Measurements from ENCODE around the gene FUT9. TPM values are rescaled to one million over a fixed set of nuclear protein-coding genes. Genes with fewer than 3 reads are reported as not detected.

FUT9 gene
- polyA plus RNA-seq, 1 donor (not counting 4 experiments of a cell fraction or from before 2014, with no cell fraction given): not detected

GRCh38 chr6:95973976-95974375, 41.8 kb upstream of the FUT9 start:
- H3K4me2 ChIP-seq (ENCODE audit: control insufficient read depth, extremely low read depth, insufficient read depth, low read depth, low read length): no peak overlapping the region
- no peaks in the 10 kb centered on the region for H4K20me1 ChIP-seq (ENCODE audit: control insufficient read depth, extremely low read depth, insufficient read depth, low read length)
- no peak overlapping the region for H3K9ac ChIP-seq (ENCODE audit: control insufficient read depth, extremely low read depth, insufficient read depth, low read length)
- DNase-seq (ENCODE audit: low read depth, low spot score) (no peak), FAIRE-seq (no peak)
- H3K36me3 ChIP-seq (ENCODE audit: control insufficient read depth in 2 of 2, extremely low read depth in 1 of 2, insufficient read depth in 2 of 2, low read length in 2 of 2): no peaks in the 10 kb centered on the region
- H3K79me2 ChIP-seq (ENCODE audit: control insufficient read depth, insufficient read depth, low read length): no peaks in the 10 kb centered on the region
- no peak overlapping the region for H3K4me3 ChIP-seq (ENCODE audit: control insufficient read depth in 2 of 3, extremely low read depth in 1 of 3, insufficient read depth in 2 of 3, low read depth in 1 of 3, low read length in 3 of 3)
- H3K27me3 ChIP-seq (ENCODE audit: control insufficient read depth, extremely low read depth, insufficient read depth, low read length): no peaks in the 10 kb centered on the region
- H3K4me1 ChIP-seq (ENCODE audit: control insufficient read depth, extremely low read depth, insufficient read depth, low read length): no peaks in the 10 kb centered on the region
- no peak overlapping the region for H3K27ac ChIP-seq (ENCODE audit: control insufficient read depth, insufficient read depth, low read length)
- dilution Hi-C loops (cut with MboI; ENCODE audit: extremely low pct_ligation_motif_present, low sequenced_read_pairs): no loop called here
- H3K9me3 ChIP-seq (ENCODE audit: control insufficient read depth, low read depth, low read length): no peaks in the 10 kb centered on the region
- H2AFZ ChIP-seq (ENCODE audit: control insufficient read depth, low read length): no peak overlapping the region
- TF ChIP-seq CTCF (optimal IDR thresholded peaks at IDR 0.05 in 1 of 3, IDR thresholded peaks at IDR 0.05 in 1 of 3, conservative IDR thresholded peaks at IDR 0.05 in 1 of 3; ENCODE audit: extremely low read depth in 1 of 3, insufficient read depth in 2 of 3, low read length in 3 of 3): no peak
- no peak for TF ChIP-seq EZH2 (IDR thresholded peaks at IDR 0.05; ENCODE audit: low read length)
- H3K9me1 ChIP-seq (ENCODE audit: control insufficient read depth, extremely low read depth, insufficient read depth, low read length): no peaks in the 10 kb centered on the region

GRCh38 chr6:95978230-95978629, 37.5 kb upstream of the FUT9 start:
- Histone ChIP-seq H3K4me2 (ENCODE audit: control insufficient read depth, extremely low read depth, insufficient read depth, low read depth, low read length) (no peak overlapping the region), H3K27me3 (ENCODE audit: control insufficient read depth, extremely low read depth, insufficient read depth, low read length) (no peaks in the 10 kb centered on the region), H3K4me3 (ENCODE audit: control insufficient read depth in 2 of 3, extremely low read depth in 1 of 3, insufficient read depth in 2 of 3, low read depth in 1 of 3, low read length in 3 of 3) (no peak overlapping the region), H4K20me1 (ENCODE audit: control insufficient read depth, extremely low read depth, insufficient read depth, low read length) (no peaks in the 10 kb centered on the region), H3K79me2 (ENCODE audit: control insufficient read depth, insufficient read depth, low read length) (no peaks in the 10 kb centered on the region), H3K9me1 (ENCODE audit: control insufficient read depth, extremely low read depth, insufficient read depth, low read length) (no peaks in the 10 kb centered on the region), H3K27ac (ENCODE audit: control insufficient read depth, insufficient read depth, low read length) (no peak overlapping the region), H3K9ac (ENCODE audit: control insufficient read depth, extremely low read depth, insufficient read depth, low read length) (no peak overlapping the region), H3K4me1 (ENCODE audit: control insufficient read depth, extremely low read depth, insufficient read depth, low read length) (no peaks in the 10 kb centered on the region), H3K36me3 (ENCODE audit: control insufficient read depth in 2 of 2, extremely low read depth in 1 of 2, insufficient read depth in 2 of 2, low read length in 2 of 2) (no peaks in the 10 kb centered on the region), H2AFZ (ENCODE audit: control insufficient read depth, low read length) (no peak overlapping the region), H3K9me3 (ENCODE audit: control insufficient read depth, low read depth, low read length) (no peaks in the 10 kb centered on the region)
- dilution Hi-C loops (cut with MboI; ENCODE audit: extremely low pct_ligation_motif_present, low sequenced_read_pairs): no loop called here
- no peak for DNase-seq (ENCODE audit: low read depth, low spot score)
- no peak for FAIRE-seq
- TF ChIP-seq EZH2 (IDR thresholded peaks at IDR 0.05; ENCODE audit: low read length) (no peak), CTCF (optimal IDR thresholded peaks at IDR 0.05 in 1 of 3, IDR thresholded peaks at IDR 0.05 in 1 of 3, conservative IDR thresholded peaks at IDR 0.05 in 1 of 3; ENCODE audit: extremely low read depth in 1 of 3, insufficient read depth in 2 of 3, low read length in 3 of 3) (no peak)

Data from keratinocyte (primary cell).